Measurements from ENCODE around the gene PIAS1. TPM values are rescaled to one million over a fixed set of nuclear protein-coding genes. Genes with fewer than 3 reads are reported as not detected.

The PIAS1 gene
- total RNA-seq, 1 experiment from 2014 or later = 29.7 TPM

- ATAC-seq (no peak), DNase-seq (ENCODE audit: low spot score) (no peak)
- Mint-ChIP-seq H3K9me3 (peaks cover 21% of the 10 kb centered on the region), H3K4me3 (no peak overlapping the region), H3K27me3 (ENCODE audit: low read depth) (no peaks in the 10 kb centered on the region), H3K4me1 (no peaks in the 10 kb centered on the region), H3K27ac (no peak overlapping the region), H3K36me3 (no peaks in the 10 kb centered on the region; the same call in 1 of the 2 replicates)
- ChIA-PET CTCF (no interaction called here), POLR2A (no interaction called here)
- TF ChIP-seq HMGA2 (CRISPR knock-in tag; IDR thresholded peaks at IDR 0.05) (no peak), NFYB (CRISPR knock-in tag; conservative IDR thresholded peaks at IDR 0.05; ENCODE audit: low read depth) (no peak), ZSCAN18 (CRISPR knock-in tag; IDR thresholded peaks at IDR 0.05) (no peak), JAZF1 (CRISPR knock-in tag; IDR thresholded peaks at IDR 0.05) (no peak), SP1 (CRISPR knock-in tag; conservative IDR thresholded peaks at IDR 0.05) (no peak), ZNF416 (CRISPR knock-in tag; IDR thresholded peaks at IDR 0.05) (no peak), HMGXB4 (CRISPR knock-in tag; IDR thresholded peaks at IDR 0.05) (no peak), AFF4 (CRISPR knock-in tag; IDR thresholded peaks at IDR 0.05; ENCODE audit: borderline replicate concordance) (no peak), KAT7 (CRISPR knock-in tag; IDR thresholded peaks at IDR 0.05; ENCODE audit: borderline replicate concordance) (no peak), TEAD1 (CRISPR knock-in tag; IDR thresholded peaks at IDR 0.05) (no peak)
Measured at GRCh38 chr15:68034081-68034480, 20.0 kb upstream of the PIAS1 start.

GRCh38 chr15:68034719-68035293 is 19.3 kb upstream of the PIAS1 start:
- DNase-seq (ENCODE audit: low spot score) (no peak), ATAC-seq (no peak)
- CTCF ChIA-PET = no interaction called here
- Mint-ChIP-seq H3K27ac (no peak overlapping the region), H3K27me3 (ENCODE audit: low read depth) (no peaks in the 10 kb centered on the region), H3K4me1 (no peaks in the 10 kb centered on the region), H3K4me3 (no peak overlapping the region), H3K36me3 (no peaks in the 10 kb centered on the region; the same call in 1 of the 2 replicates), H3K9me3 (peaks cover 24% of the 10 kb centered on the region)
- TF ChIP-seq ZNF423 (CRISPR knock-in tag; IDR thresholded peaks at IDR 0.05) (no peak), ZNF121 (CRISPR knock-in tag; IDR thresholded peaks at IDR 0.05) (no peak), ZNF512 (CRISPR knock-in tag; IDR thresholded peaks at IDR 0.05; ENCODE audit: borderline replicate concordance) (peak; percentile 47; the same call in 1 of the 2 replicates), ARID4B (CRISPR knock-in tag; IDR thresholded peaks at IDR 0.05; ENCODE audit: borderline replicate concordance) (no peak), ZNF138 (CRISPR knock-in tag; conservative IDR thresholded peaks at IDR 0.05) (no peak)
- POLR2A ChIA-PET = no interaction called here

All from WTC11 (cell line).